OCI-LY7 (cell line): ENCODE data around the gene RHBDD3. TPM values are rescaled to one million over a fixed set of nuclear protein-coding genes. Genes with fewer than 3 reads are reported as not detected.
"Not testable (repeated sequence)": the region's sequence is repeated elsewhere in the genome, so short reads cannot be mapped to it uniquely, and the experiment has no call there.

Source experiments
- BruUV-seq: library from RNA; stranded (reverse); fragments of 400-500 nt; replicated peaks from 2 replicates; lab custom pipeline; 2021; lab: Mats Ljungman, UMichigan
- CTCF ChIA-PET: fragments of 300-600 bp; sonication (Branson Sonifier 250); formaldehyde crosslinking; loops from one replicate; lab custom pipeline; 2022; ENCODE audit warnings: antibody characterized with exemption; ENCODE audit not compliant: unreplicated experiment; lab: Charles Lee
- POLR2A ChIA-PET: fragments of 300-600 bp; sonication (Branson Sonifier 250); formaldehyde crosslinking; loops from one replicate; lab custom pipeline; 2022; ENCODE audit warnings: antibody characterized with exemption; lab: Charles Lee
- DNase-seq: peaks from one replicate; pipeline ENCODE4 v3.0.0-alpha.2; 2015; ENCODE audit warnings: low spot score
- H2AFZ ChIP-seq: fragments of 200-600 bp; sonication (generic), shearing (Covaris generic); 2 replicates; pipeline ENCODE4 v1.6.1; 2014; ENCODE audit warnings: mild to moderate bottlenecking, antibody characterized with exemption, low read length, moderate library complexity
- H3K27ac ChIP-seq: fragments of 200-600 bp; sonication (generic); 2 replicates; pipeline ENCODE4 v1.5.1; 2014; ENCODE audit warnings: mixed run types, low read depth, mild to moderate bottlenecking, moderate library complexity, low read length, inconsistent platforms; ENCODE audit not compliant: poor library complexity, severe bottlenecking
- H3K36me3 ChIP-seq: fragments of 200-600 bp; sonication (generic); 2 replicates; pipeline ENCODE4 v1.6.1; 2014; ENCODE audit warnings: mild to moderate bottlenecking, antibody characterized with exemption, low read length, moderate library complexity, mixed read lengths; ENCODE audit not compliant: insufficient read depth
- H3K4me1 ChIP-seq: fragments of 200-600 bp; sonication (generic); 2 replicates; pipeline ENCODE4 v1.5.1; 2014; ENCODE audit warnings: mild to moderate bottlenecking, low read length; ENCODE audit not compliant: insufficient read depth, poor library complexity, severe bottlenecking
- H3K4me2 ChIP-seq: fragments of 200-600 bp; sonication (generic); 2 replicates; pipeline ENCODE4 v1.6.1; 2014; ENCODE audit warnings: mild to moderate bottlenecking, low read length
- H3K4me3 ChIP-seq: fragments of 200-600 bp; sonication (generic); 2 replicates; pipeline ENCODE4 v1.5.1; 2014; ENCODE audit warnings: mild to moderate bottlenecking, low read depth, low read length; ENCODE audit not compliant: poor library complexity, severe bottlenecking
- H3K79me2 ChIP-seq: fragments of 200-600 bp; sonication (generic); 2 replicates; pipeline ENCODE4 v1.6.1; 2016; ENCODE audit warnings: low read depth, mild to moderate bottlenecking, low read length, moderate library complexity, mixed read lengths; ENCODE audit not compliant: insufficient read depth
- H3K9me2 ChIP-seq: fragments of 200-600 bp; sonication (generic); 2 replicates; pipeline ENCODE4 v1.6.1; 2016; ENCODE audit warnings: mild to moderate bottlenecking, low read length, mixed read lengths; ENCODE audit not compliant: insufficient read depth
- H3K9me3 ChIP-seq: fragments of 200-600 bp; sonication (generic); 2 replicates; pipeline ENCODE4 v1.6.1; 2014; ENCODE audit warnings: mild to moderate bottlenecking, mixed run types, low read length, mixed read lengths
- H4K20me1 ChIP-seq: fragments of 200-600 bp; sonication (generic); 2 replicates; pipeline ENCODE4 v1.6.1; 2014; ENCODE audit warnings: mild to moderate bottlenecking, antibody characterized with exemption, low read length, moderate library complexity, mixed read lengths; ENCODE audit not compliant: insufficient read depth
- EZH2phosphoT487 ChIP-seq: fragments of 200-600 bp; sonication (generic); IDR thresholded peaks from 2 replicates; pipeline ENCODE4 v1.6.1; 2018; ENCODE audit warnings: low read depth, borderline replicate concordance, mild to moderate bottlenecking, mixed run types, antibody characterized with exemption, low read length, moderate library complexity, mixed read lengths
- intact Hi-C: fragments of 100-400 bp; cut with micrococcal nuclease; formaldehyde crosslinking; loops from one replicate; pipeline ENCODE4 v1.10.0; 2022; ENCODE audit not compliant: unreplicated experiment
- total RNA-seq, 2 experiments: library from RNA; depleted of rRNA in 1 of 2; stranded (reverse); fragments of >200 nt in 1 of 2; shearing (Covaris generic) in 1 of 2; gene quantifications; 2 replicates each; pipeline ENCODE4 v1.2.3, GENCODE V29; 2014 to 2022
- TF ChIP-seq, protein P1 (sequence below): fragments of 200-600 bp; sonication (generic); conservative IDR thresholded peaks from 2 replicates; pipeline ENCODE4 v1.5.1; 2014; ENCODE audit warnings: mild to moderate bottlenecking, antibody characterized with exemption, low read length, moderate library complexity, mixed read lengths

RHBDD3 gene
- total RNA-seq, 2 experiments from 2014 or later: 39.2 to 44.5 TPM

DNA sequence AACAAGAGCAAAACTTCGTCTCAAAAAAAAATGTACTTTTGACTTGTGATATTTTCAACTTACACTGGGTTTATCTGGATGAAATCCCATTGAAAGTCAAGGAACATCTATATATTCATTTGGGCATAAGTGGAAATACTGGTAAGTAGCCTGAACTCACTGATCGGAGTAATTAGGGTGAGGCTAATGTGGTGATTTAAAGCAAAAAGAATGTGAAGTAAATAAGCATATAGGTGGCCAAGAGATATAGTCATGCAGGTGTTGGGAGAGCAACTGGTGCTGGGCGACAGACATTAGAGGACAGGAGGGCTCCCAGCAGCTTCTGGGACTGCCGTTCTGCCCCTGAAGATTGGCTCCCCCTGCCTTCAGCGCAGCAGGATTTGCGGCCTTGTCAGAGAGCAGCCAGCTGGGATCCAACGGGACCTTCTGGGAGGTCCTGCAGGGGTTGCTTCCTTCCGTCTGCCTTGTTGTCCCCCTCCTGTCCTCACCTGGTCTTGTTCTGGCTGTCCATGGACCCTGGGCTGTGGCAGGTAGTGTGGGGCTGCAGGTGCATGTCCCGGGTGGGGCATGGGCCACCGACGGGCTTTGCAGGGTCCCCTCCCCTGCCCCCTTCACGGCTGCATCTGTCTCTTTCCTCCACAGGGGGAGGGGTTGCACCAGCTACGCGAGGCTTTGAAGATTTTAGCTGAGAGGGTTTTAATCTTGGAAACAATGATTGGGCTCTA lies 14.1 kb downstream of the RHBDD3 start:
- POLR2A ChIA-PET: no interaction called here

DNA sequence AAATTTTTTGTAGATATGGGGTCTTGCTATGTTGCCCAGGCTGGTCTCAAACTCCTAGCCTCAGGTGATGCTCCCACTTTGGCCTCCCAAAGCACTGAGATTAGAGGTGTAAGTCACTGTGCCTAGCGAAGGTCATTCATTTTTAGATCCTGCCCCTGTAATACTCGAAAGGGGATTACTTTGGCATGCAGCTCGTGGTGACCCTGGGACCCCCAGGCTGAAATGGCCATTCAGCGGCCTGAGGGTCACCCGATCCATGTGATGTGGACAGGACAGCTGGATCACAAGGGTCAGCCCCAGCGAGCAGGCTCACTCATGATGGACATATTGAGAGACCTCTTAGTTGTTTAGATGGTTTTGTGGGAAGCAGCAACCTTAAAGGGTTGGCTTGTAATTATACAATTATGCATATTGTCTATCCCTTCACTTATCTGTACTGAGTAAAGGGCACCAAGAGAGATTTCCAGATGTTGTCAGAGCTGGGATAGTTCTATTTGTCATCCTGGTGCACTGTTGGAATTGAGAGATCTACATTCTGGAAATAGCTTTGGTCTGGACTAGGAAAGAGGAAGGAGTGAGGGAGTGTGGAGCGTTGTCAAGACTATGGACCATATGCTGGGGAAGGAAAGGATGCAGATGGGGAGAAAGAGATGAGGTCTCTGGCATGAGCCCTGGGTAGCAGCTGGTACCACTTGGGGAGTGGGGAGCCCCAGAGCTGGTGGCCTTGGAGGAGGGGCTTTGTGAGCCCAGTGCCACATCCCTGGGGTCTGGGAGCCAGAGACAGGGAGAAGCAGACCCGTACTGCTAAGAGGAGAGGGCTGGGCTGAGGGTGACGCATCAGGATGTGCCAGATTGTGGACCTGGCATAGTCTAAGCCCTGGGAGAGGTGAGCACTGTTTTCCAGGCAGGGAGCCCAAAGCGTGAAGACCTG lies 15.5 kb downstream of the RHBDD3 start:
- Histone ChIP-seq H3K4me3 (no peak overlapping the region), H3K79me2 (no peaks in the 10 kb centered on the region), H3K27ac (no peak overlapping the region), H2AFZ (no peak overlapping the region), H3K9me2 (no peaks in the 10 kb centered on the region), H3K4me2 (no peak overlapping the region), H3K4me1 (no peaks in the 10 kb centered on the region), H4K20me1 (no peaks in the 10 kb centered on the region), H3K36me3 (no peaks in the 10 kb centered on the region), H3K9me3 (no peaks in the 10 kb centered on the region)
- ChIA-PET CTCF (no interaction called here), POLR2A (no interaction called here)
- DNase-seq: no peak
- TF ChIP-seq EZH2phosphoT487: no peak
- TF ChIP-seq, protein P1, sequence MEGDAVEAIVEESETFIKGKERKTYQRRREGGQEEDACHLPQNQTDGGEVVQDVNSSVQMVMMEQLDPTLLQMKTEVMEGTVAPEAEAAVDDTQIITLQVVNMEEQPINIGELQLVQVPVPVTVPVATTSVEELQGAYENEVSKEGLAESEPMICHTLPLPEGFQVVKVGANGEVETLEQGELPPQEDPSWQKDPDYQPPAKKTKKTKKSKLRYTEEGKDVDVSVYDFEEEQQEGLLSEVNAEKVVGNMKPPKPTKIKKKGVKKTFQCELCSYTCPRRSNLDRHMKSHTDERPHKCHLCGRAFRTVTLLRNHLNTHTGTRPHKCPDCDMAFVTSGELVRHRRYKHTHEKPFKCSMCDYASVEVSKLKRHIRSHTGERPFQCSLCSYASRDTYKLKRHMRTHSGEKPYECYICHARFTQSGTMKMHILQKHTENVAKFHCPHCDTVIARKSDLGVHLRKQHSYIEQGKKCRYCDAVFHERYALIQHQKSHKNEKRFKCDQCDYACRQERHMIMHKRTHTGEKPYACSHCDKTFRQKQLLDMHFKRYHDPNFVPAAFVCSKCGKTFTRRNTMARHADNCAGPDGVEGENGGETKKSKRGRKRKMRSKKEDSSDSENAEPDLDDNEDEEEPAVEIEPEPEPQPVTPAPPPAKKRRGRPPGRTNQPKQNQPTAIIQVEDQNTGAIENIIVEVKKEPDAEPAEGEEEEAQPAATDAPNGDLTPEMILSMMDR: no peak
- intact Hi-C loops: no loop called here
- no TSS peak for BruUV-seq

More for the DNA sequence above, 14.1 kb downstream of the RHBDD3 start:
- Histone ChIP-seq H3K4me3 (no peak overlapping the region), H3K9me3 (no peaks in the 10 kb centered on the region), H3K9me2 (no peaks in the 10 kb centered on the region), H2AFZ (no peak overlapping the region), H3K4me2 (no peak overlapping the region), H4K20me1 (no peaks in the 10 kb centered on the region), H3K36me3 (no peaks in the 10 kb centered on the region), H3K4me1 (no peaks in the 10 kb centered on the region), H3K27ac (no peak overlapping the region), H3K79me2 (no peaks in the 10 kb centered on the region)
- TF ChIP-seq, protein P1: no peak
- CTCF ChIA-PET: no interaction called here
- intact Hi-C loops: no loop called here
- DNase-seq: no peak
- BruUV-seq: no TSS peak

DNA sequence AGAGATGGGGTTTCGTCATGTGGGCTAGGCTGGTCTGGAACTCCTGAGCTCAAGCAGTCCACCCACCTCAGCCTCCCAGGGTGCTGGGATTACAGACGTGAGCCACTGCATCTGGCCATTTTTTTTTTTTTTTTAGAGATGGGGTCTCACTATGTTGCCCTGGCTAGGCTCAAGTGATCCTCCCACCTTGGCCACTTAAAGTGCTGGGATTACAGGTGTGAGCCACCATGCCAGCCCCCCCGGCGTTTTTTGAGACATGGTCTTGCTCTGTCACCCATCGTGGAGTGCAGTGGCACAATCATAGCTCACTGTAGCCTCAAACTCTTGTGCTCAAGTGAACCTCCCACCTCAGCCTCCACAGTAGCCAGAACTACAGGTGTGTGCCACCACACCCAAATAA lies 16.5 kb downstream of the RHBDD3 start:
- Histone ChIP-seq H4K20me1 (no peaks in the 10 kb centered on the region), H3K4me3 (no peak overlapping the region), H2AFZ (no peak overlapping the region), H3K4me2 (no peak overlapping the region), H3K79me2 (no peaks in the 10 kb centered on the region), H3K36me3 (no peaks in the 10 kb centered on the region), H3K9me2 (no peaks in the 10 kb centered on the region), H3K27ac (no peak overlapping the region), H3K4me1 (no peaks in the 10 kb centered on the region), H3K9me3 (no peaks in the 10 kb centered on the region)
- no peak for DNase-seq
- ChIA-PET CTCF (no interaction called here), POLR2A (no interaction called here)
- intact Hi-C loops: no loop called here
- TF ChIP-seq, protein P1: no peak
- TF ChIP-seq EZH2phosphoT487: no peak
- no TSS peak for BruUV-seq

DNA sequence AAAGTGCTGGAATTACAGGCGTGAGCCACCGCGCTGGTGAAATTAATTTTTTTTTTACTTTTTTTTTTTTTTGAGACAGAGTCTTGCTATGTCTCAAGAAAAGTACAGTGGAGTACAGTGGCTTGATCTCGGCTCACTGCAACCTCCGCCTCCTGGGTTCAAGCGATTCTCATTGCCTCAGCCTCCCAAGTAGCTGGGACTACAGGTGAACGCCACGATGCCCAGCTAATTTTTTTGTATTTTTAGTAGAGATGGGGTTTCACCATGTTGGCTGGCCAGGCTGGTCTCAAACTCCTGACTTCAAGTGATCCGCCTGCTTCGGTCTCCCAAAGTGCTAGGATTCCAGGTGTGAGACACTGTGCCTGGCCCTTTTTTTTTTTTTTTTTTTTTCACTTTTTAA lies 19.9 kb downstream of the RHBDD3 start:
- POLR2A ChIA-PET, H3K79me2 ChIP-seq, H3K36me3 ChIP-seq, H3K9me3 ChIP-seq, H3K4me1 ChIP-seq, H3K9me2 ChIP-seq, H3K27ac ChIP-seq, DNase-seq, H3K4me2 ChIP-seq, H2AFZ ChIP-seq, CTCF ChIA-PET, BruUV-seq, H4K20me1 ChIP-seq, H3K4me3 ChIP-seq: not testable (repeated sequence)
- intact Hi-C loops: loop anchor here (5.0 to 10.0 kb wide), 3 partner anchors 206 to 651 kb away; no protein-coding TSS in a partner anchor
